Caco-2 (cell line): Measurements from ENCODE around the gene OR5D18. TPM values are rescaled to one million over a fixed set of nuclear protein-coding genes. Genes with fewer than 3 reads are reported as not detected.

Experiments used
- BruUV-seq: library from RNA; stranded (reverse); fragments of 400-500 nt; replicated peaks from 2 replicates; lab custom pipeline; 2021; lab: Mats Ljungman, UMichigan
- CTCF ChIA-PET: fragments of 300-600 bp; sonication (Branson Sonifier 250); formaldehyde crosslinking; loops from one replicate; lab custom pipeline; 2022; ENCODE audit warnings: antibody characterized with exemption; lab: Charles Lee
- POLR2A ChIA-PET: fragments of 300-600 bp; sonication (Branson Sonifier 250); formaldehyde crosslinking; loops from one replicate; lab custom pipeline; 2022; ENCODE audit warnings: antibody characterized with exemption; lab: Charles Lee
- DNase-seq, 2 experiments: peaks; one replicate each; pipeline versions ENCODE4 v3.0.0 to v3.0.0-alpha.2; 2020 to 2022
- H3K27me3 ChIP-seq: replicated peaks from 2 replicates; pipeline ENCODE4 v1.6.0; 2011; ENCODE audit warnings: low read length; ENCODE audit not compliant: control insufficient read depth, insufficient read depth
- H3K36me3 ChIP-seq: 2 replicates; pipeline ENCODE4 v1.5.1; 2011; ENCODE audit warnings: low read length; ENCODE audit not compliant: control insufficient read depth, insufficient read depth
- H3K4me1 ChIP-seq: fragments of 250-450 bp; sonication (Bioruptor Pico); 2 replicates; pipeline ENCODE4 v1.5.1; 2020; ENCODE audit warnings: mild to moderate bottlenecking
- H3K4me3 ChIP-seq: 2 replicates; pipeline ENCODE4 v1.5.1; 2011; ENCODE audit warnings: low read depth, mild to moderate bottlenecking, control low read depth, low read length
- H3K9me3 ChIP-seq: fragments of 250-450 bp; sonication (Bioruptor Pico); 2 replicates; pipeline ENCODE4 v1.5.1; 2020; ENCODE audit warnings: mild to moderate bottlenecking, moderate library complexity
- H3K27ac Mint-ChIP-seq: one replicate; pipeline ENCODE4 v1.8.0; 2022; ENCODE audit warnings: mixed read lengths; ENCODE audit not compliant: unreplicated experiment
- H3K27me3 Mint-ChIP-seq: one replicate; pipeline ENCODE4 v1.8.0; 2022; ENCODE audit warnings: mixed read lengths; ENCODE audit not compliant: insufficient read depth, unreplicated experiment
- H3K36me3 Mint-ChIP-seq: one replicate; pipeline ENCODE4 v1.8.0; 2022; ENCODE audit warnings: mild to moderate bottlenecking, mixed read lengths; ENCODE audit not compliant: insufficient read depth, unreplicated experiment
- H3K4me1 Mint-ChIP-seq: one replicate; pipeline ENCODE4 v1.8.0; 2022; ENCODE audit warnings: low read depth, mixed read lengths; ENCODE audit not compliant: unreplicated experiment
- H3K4me3 Mint-ChIP-seq: one replicate; pipeline ENCODE4 v1.8.0; 2022; ENCODE audit warnings: mild to moderate bottlenecking, moderate library complexity, mixed read lengths; ENCODE audit not compliant: unreplicated experiment
- H3K9me3 Mint-ChIP-seq: one replicate; pipeline ENCODE4 v1.8.0; 2022; ENCODE audit warnings: mixed read lengths; ENCODE audit not compliant: unreplicated experiment
- CTCF ChIP-seq, 2 experiments: fragments of 200-600 bp in 1 of 2; IDR thresholded peaks; 1 replicate in 1 of 2; 2 replicates in 1 of 2; pipeline versions ENCODE4 v1.5.1 to v1.8.0; 2011 to 2022; ENCODE audit warnings: antibody characterized with exemption in 1 of 2, control low read depth in 1 of 2, inconsistent platforms in 1 of 2, low read depth in 1 of 2, low read length in 1 of 2, mild to moderate bottlenecking in 1 of 2, moderate library complexity in 1 of 2; ENCODE audit not compliant: insufficient read depth in 1 of 2, severe bottlenecking in 1 of 2, unreplicated experiment in 1 of 2
- intact Hi-C: fragments of 100-400 bp; cut with micrococcal nuclease; formaldehyde crosslinking; loops from one replicate; pipeline ENCODE4 v1.10.0; 2022; ENCODE audit not compliant: unreplicated experiment
- total RNA-seq: library from RNA; stranded (reverse); gene quantifications from 2 replicates; pipeline ENCODE4 v1.2.3, GENCODE V29; 2022

Gene OR5D18
- total RNA-seq, 1 experiment from 2014 or later, result not detected

GRCh38 chr11:55793321-55793720, 26.1 kb upstream of the OR5D18 start:
- POLR2A ChIA-PET, result no interaction called here
- H3K36me3 Mint-ChIP-seq, result no peaks in the 10 kb centered on the region
- DNase-seq, result no peak
- no peaks in the 10 kb centered on the region for H3K9me3 Mint-ChIP-seq
- H3K4me1 Mint-ChIP-seq, result no peaks in the 10 kb centered on the region
- no peaks in the 10 kb centered on the region for H3K27me3 ChIP-seq
- BruUV-seq, result no TSS peak
- H3K9me3 ChIP-seq, result no peaks in the 10 kb centered on the region
- no peak overlapping the region for H3K4me3 ChIP-seq
- H3K27me3 Mint-ChIP-seq, result no peaks in the 10 kb centered on the region
- H3K36me3 ChIP-seq, result no peaks in the 10 kb centered on the region
- intact Hi-C loops, result no loop called here
- TF ChIP-seq CTCF (IDR thresholded peaks at IDR 0.05; ENCODE audit: insufficient read depth in 1 of 2, low read depth in 1 of 2, low read length in 1 of 2, severe bottlenecking in 1 of 2, unreplicated experiment in 1 of 2), result no peak
- H3K4me1 ChIP-seq, result no peaks in the 10 kb centered on the region
- CTCF ChIA-PET, result no interaction called here
- no peak overlapping the region for H3K4me3 Mint-ChIP-seq
- no peak overlapping the region for H3K27ac Mint-ChIP-seq

GRCh38 chr11:55795256-55795655, 24.2 kb upstream of the OR5D18 start, which contains the start of gene OR5D14:
Gene OR5D14, plus strand, starts transcription at chr11:55795556. Its CDS starts 0 bp downstream, at chr11:55795556.
- H3K9me3 Mint-ChIP-seq, result no peaks in the 10 kb centered on the region
- H3K9me3 ChIP-seq, result no peaks in the 10 kb centered on the region

GRCh38 chr11:55806248-55806647, 13.2 kb upstream of the OR5D18 start:
- no TSS peak for BruUV-seq
- Histone ChIP-seq H3K9me3 (0 out of 2 replicates have a peak, but pooled peaks cover 12% of the 10 kb centered on the region), H3K36me3 (no peaks in the 10 kb centered on the region), H3K4me3 (no peak overlapping the region), H3K27me3 (no peaks in the 10 kb centered on the region), H3K4me1 (no peaks in the 10 kb centered on the region)
- H3K9me3 Mint-ChIP-seq, result peaks cover 39% of the 10 kb centered on the region
- no peak overlapping the region for H3K27ac Mint-ChIP-seq
- intact Hi-C loops, result no loop called here
- H3K4me3 Mint-ChIP-seq, result no peak overlapping the region
- H3K36me3 Mint-ChIP-seq, result no peaks in the 10 kb centered on the region
- ChIA-PET POLR2A (no interaction called here), CTCF (no interaction called here)
- TF ChIP-seq CTCF (IDR thresholded peaks at IDR 0.05; ENCODE audit: insufficient read depth in 1 of 2, low read depth in 1 of 2, low read length in 1 of 2, severe bottlenecking in 1 of 2, unreplicated experiment in 1 of 2), result no peak
- H3K4me1 Mint-ChIP-seq, result no peaks in the 10 kb centered on the region
- H3K27me3 Mint-ChIP-seq, result no peaks in the 10 kb centered on the region
- DNase-seq, result no peak

More at GRCh38 chr11:55795256-55795655, 24.2 kb upstream of the OR5D18 start, which contains the start of gene OR5D14:
- no TSS peak for BruUV-seq
- H3K4me1 Mint-ChIP-seq, result no peaks in the 10 kb centered on the region
- DNase-seq, result no peak
- CTCF ChIA-PET, result no interaction called here
- no peak for TF ChIP-seq CTCF (IDR thresholded peaks at IDR 0.05; ENCODE audit: insufficient read depth in 1 of 2, low read depth in 1 of 2, low read length in 1 of 2, severe bottlenecking in 1 of 2, unreplicated experiment in 1 of 2)
- no peaks in the 10 kb centered on the region for H3K36me3 Mint-ChIP-seq
- Histone ChIP-seq H3K27me3 (no peaks in the 10 kb centered on the region), H3K36me3 (no peaks in the 10 kb centered on the region), H3K4me1 (no peaks in the 10 kb centered on the region), H3K4me3 (no peak within 1 kb of the TSS)
- H3K27ac Mint-ChIP-seq, result no peak within 1 kb of the TSS
- intact Hi-C loops, result no loop called here
- POLR2A ChIA-PET, result no interaction called here
- H3K4me3 Mint-ChIP-seq, result no peak within 1 kb of the TSS
- H3K27me3 Mint-ChIP-seq, result no peaks in the 10 kb centered on the region
